PC-9 (cell line): ENCODE measurements around the gene LPCAT2. TPM values are rescaled to one million over a fixed set of nuclear protein-coding genes. Genes with fewer than 3 reads are reported as not detected.

Experiments used
- BruUV-seq: library from RNA; stranded (reverse); fragments of 400-500 nt; replicated peaks from 2 replicates; lab custom pipeline; 2021; lab: Mats Ljungman, UMichigan
- CTCF ChIA-PET: fragments of 300-600 bp; sonication (Branson Sonifier 250); formaldehyde crosslinking; loops from one replicate; lab custom pipeline; 2022; ENCODE audit warnings: antibody characterized with exemption; lab: Charles Lee
- POLR2A ChIA-PET: fragments of 300-600 bp; sonication (Branson Sonifier 250); formaldehyde crosslinking; loops from one replicate; lab custom pipeline; 2022; ENCODE audit warnings: antibody characterized with exemption; ENCODE audit not compliant: unreplicated experiment; lab: Charles Lee
- DNase-seq, 2 experiments: peaks; one replicate each; pipeline versions ENCODE4 v3.0.0 to v3.0.0-alpha.2; 2015 to 2022; ENCODE audit warnings: mixed read lengths in 1 of 2
- H2AFZ ChIP-seq: fragments of 200-600 bp; sonication (generic); 2 replicates; pipeline ENCODE4 v1.8.1; 2017; ENCODE audit warnings: antibody characterized with exemption
- H3F3A ChIP-seq: fragments of 200-600 bp; sonication (generic); 2 replicates; pipeline ENCODE4 v1.8.1; 2017; ENCODE audit warnings: antibody characterized with exemption, mild to moderate bottlenecking, low read depth; ENCODE audit not compliant: insufficient read depth
- H3K27ac ChIP-seq: fragments of 200-600 bp; sonication (generic); 2 replicates; pipeline ENCODE4 v1.6.1; 2016; ENCODE audit warnings: mixed run types
- H3K27me3 ChIP-seq: fragments of 200-600 bp; sonication (generic); 2 replicates; pipeline ENCODE4 v1.6.1; 2016; ENCODE audit warnings: low read depth, mixed run types; ENCODE audit not compliant: insufficient read depth
- H3K36me3 ChIP-seq: fragments of 200-600 bp; sonication (generic); 2 replicates; pipeline ENCODE4 v1.6.1; 2016; ENCODE audit warnings: low read depth, mixed run types
- H3K4me1 ChIP-seq: fragments of 200-600 bp; sonication (generic); replicated peaks from 2 replicates; pipeline ENCODE4 v1.6.1; 2016; ENCODE audit warnings: mixed run types; ENCODE audit not compliant: insufficient read depth
- H3K4me2 ChIP-seq: fragments of 200-600 bp; sonication (generic); 2 replicates; pipeline ENCODE4 v1.6.1; 2017; ENCODE audit warnings: mixed run types
- H3K4me3 ChIP-seq: fragments of 200-600 bp; sonication (generic); 2 replicates; pipeline ENCODE4 v1.6.1; 2016; ENCODE audit warnings: mixed run types
- H3K79me2 ChIP-seq: fragments of 200-600 bp; sonication (generic); 2 replicates; pipeline ENCODE4 v1.6.1; 2017; ENCODE audit warnings: low read depth, mixed run types
- H3K9me2 ChIP-seq: fragments of 200-600 bp; sonication (generic); 2 replicates; pipeline ENCODE4 v1.8.1; 2017; ENCODE audit warnings: mild to moderate bottlenecking; ENCODE audit not compliant: insufficient read depth
- H3K9me3 ChIP-seq: fragments of 200-600 bp; sonication (generic); 2 replicates; pipeline ENCODE4 v1.8.1; 2016; ENCODE audit warnings: low read depth; ENCODE audit not compliant: insufficient read depth
- H4K20me1 ChIP-seq: fragments of 200-600 bp; sonication (generic); 2 replicates; pipeline ENCODE4 v1.8.1; 2017; ENCODE audit not compliant: insufficient read depth
- EZH2 ChIP-seq: fragments of 200-600 bp; sonication (generic); IDR thresholded peaks from 2 replicates; pipeline ENCODE4 v1.8.0; 2017; ENCODE audit warnings: antibody characterized with exemption, low read depth
- intact Hi-C: fragments of 100-400 bp; cut with micrococcal nuclease; formaldehyde crosslinking; loops from one replicate; pipeline ENCODE4 v1.10.0; 2022; ENCODE audit not compliant: unreplicated experiment
- total RNA-seq: library from RNA; stranded (reverse); gene quantifications from 2 replicates; pipeline ENCODE4 v1.2.3, GENCODE V29; 2021
- TF ChIP-seq, protein P1 (sequence below): fragments of 200-600 bp; sonication (generic); conservative IDR thresholded peaks from 2 replicates; pipeline ENCODE4 v1.6.1; 2017; ENCODE audit warnings: mixed run types, antibody characterized with exemption, mild to moderate bottlenecking, moderate library complexity

Gene LPCAT2
- total RNA-seq, 1 experiment from 2014 or later = 87.7 TPM

DNA sequence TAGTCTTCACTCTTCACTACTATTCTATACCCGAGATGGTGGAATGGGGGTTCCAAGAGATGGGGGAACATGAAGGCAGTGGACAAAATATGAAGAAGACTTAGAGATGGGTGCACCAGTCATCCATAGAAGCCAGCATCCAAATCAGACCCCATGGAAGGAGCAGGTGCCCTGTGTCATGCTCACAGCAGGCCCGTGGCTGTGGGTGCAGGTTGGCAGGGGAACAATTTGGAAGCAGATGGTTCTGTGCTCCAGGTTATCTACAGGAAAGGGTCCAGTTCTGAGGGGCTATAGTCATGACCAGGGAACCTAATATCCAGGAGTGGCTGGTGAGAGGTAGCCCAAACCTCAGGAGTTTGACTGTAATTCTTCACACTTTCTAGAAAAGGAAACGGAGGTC lies 9.6 kb upstream of the LPCAT2 start:
- Histone ChIP-seq H3K9me3 (no peaks in the 10 kb centered on the region), H2AFZ (no peak overlapping the region), H3K4me1 (peaks cover 57% of the 10 kb centered on the region), H3K4me3 (no peak overlapping the region), H3F3A (peaks cover 47% of the 10 kb centered on the region), H3K27me3 (no peaks in the 10 kb centered on the region), H3K9me2 (no peaks in the 10 kb centered on the region), H3K4me2 (peak overlapping the region; percentile 63), H4K20me1 (no peaks in the 10 kb centered on the region), H3K79me2 (no peaks in the 10 kb centered on the region), H3K27ac (peak overlapping the region; percentile 69), H3K36me3 (no peaks in the 10 kb centered on the region)
- POLR2A ChIA-PET = interaction anchor here (0.6 kb wide), 3 partner anchors 19 to 1705 kb away, joined by 3 to 6 read pairs (median 6); no protein-coding TSS in a partner anchor
- TF ChIP-seq EZH2 = no peak
- TF ChIP-seq, protein P1, sequence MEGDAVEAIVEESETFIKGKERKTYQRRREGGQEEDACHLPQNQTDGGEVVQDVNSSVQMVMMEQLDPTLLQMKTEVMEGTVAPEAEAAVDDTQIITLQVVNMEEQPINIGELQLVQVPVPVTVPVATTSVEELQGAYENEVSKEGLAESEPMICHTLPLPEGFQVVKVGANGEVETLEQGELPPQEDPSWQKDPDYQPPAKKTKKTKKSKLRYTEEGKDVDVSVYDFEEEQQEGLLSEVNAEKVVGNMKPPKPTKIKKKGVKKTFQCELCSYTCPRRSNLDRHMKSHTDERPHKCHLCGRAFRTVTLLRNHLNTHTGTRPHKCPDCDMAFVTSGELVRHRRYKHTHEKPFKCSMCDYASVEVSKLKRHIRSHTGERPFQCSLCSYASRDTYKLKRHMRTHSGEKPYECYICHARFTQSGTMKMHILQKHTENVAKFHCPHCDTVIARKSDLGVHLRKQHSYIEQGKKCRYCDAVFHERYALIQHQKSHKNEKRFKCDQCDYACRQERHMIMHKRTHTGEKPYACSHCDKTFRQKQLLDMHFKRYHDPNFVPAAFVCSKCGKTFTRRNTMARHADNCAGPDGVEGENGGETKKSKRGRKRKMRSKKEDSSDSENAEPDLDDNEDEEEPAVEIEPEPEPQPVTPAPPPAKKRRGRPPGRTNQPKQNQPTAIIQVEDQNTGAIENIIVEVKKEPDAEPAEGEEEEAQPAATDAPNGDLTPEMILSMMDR = no peak
- intact Hi-C loops = no loop called here
- DNase-seq = no peak
- CTCF ChIA-PET = no interaction called here
- TSS peak; percentile 48 for BruUV-seq

DNA sequence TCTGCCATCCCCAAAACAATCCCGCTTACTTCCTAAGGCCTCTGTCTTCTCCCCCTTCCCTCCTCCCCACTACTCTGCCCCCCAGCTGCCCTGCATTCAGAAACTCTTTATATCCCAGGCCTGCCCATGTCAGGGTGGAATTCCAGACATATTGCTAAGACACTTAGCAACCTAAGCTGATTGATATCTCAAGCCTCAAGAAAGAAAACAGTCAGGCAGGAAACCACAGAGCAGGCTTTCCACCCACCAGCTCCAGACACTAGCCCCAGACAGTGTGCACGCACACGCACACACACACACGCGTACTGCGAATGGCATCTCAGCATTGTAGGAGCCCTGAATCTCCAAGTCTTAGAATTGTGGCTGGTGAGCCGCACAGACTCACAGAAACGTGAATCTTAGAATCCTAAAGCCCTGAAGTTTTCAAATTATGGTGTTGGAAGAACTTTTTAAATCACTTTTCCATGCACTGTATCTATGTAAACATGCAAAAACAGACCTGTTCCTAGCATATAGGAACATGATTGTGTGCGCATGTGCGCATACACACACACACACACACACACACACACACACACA lies 8.8 kb upstream of the LPCAT2 start:
- Histone ChIP-seq H3K4me2 (peak overlapping the region; percentile 63), H3K4me3 (no peak overlapping the region), H3K9me2 (no peaks in the 10 kb centered on the region), H4K20me1 (no peaks in the 10 kb centered on the region), H3K4me1 (peaks cover 58% of the 10 kb centered on the region), H3K27ac (peak overlapping the region; percentile 69), H2AFZ (no peak overlapping the region), H3K27me3 (no peaks in the 10 kb centered on the region), H3K9me3 (no peaks in the 10 kb centered on the region), H3K36me3 (no peaks in the 10 kb centered on the region), H3K79me2 (no peaks in the 10 kb centered on the region), H3F3A (peaks cover 47% of the 10 kb centered on the region)
- peak; percentile 86 to 94 for DNase-seq
- CTCF ChIA-PET = interaction anchor here (0.6 to 3.0 kb wide), 5 partner anchors 13 to 1733 kb away, joined by 3 to 18 read pairs (median 7); no protein-coding TSS in a partner anchor
- no TSS peak for BruUV-seq
- intact Hi-C loops = loop anchor here (1.0 to 5.0 kb wide), 5 partner anchors 30 to 872 kb away; no protein-coding TSS in a partner anchor
- POLR2A ChIA-PET = interaction anchor here (0.6 to 1.1 kb wide), 8 partner anchors 19 to 829 kb away, joined by 3 to 22 read pairs (median 6); no protein-coding TSS in a partner anchor
- no peak for TF ChIP-seq EZH2
- TF ChIP-seq, protein P1 = no peak

DNA sequence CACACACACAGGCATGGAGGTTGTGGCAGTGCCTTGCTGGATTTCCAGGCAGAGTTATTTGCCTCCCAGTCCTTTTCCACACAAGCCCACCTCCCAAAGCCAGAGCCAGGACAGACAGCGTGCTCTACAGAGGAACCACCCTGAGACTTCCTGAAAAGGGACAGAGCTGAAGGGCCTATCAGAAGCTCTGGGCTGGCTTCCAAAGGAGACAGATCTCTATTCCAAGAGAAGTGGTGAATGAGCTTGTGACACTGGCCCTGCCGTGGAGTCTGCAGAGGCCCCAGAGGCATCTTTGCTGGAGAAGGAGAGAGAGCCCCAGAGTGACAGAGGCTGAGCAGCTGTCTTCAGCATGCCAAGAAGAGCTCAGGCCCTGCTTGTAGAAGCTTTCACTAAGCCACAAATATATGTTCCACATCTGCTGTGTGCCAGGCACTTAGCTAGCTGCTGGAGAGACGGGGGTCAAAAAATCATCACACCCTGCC lies 8.3 kb upstream of the LPCAT2 start:
- Histone ChIP-seq H3K79me2 (no peaks in the 10 kb centered on the region), H3K9me2 (no peaks in the 10 kb centered on the region), H4K20me1 (no peaks in the 10 kb centered on the region), H3K36me3 (no peaks in the 10 kb centered on the region), H3K9me3 (no peaks in the 10 kb centered on the region), H2AFZ (no peak overlapping the region), H3K27me3 (no peaks in the 10 kb centered on the region), H3K27ac (peak overlapping the region; percentile 69), H3F3A (peaks cover 47% of the 10 kb centered on the region), H3K4me2 (peak overlapping the region; percentile 63), H3K4me1 (peaks cover 58% of the 10 kb centered on the region), H3K4me3 (no peak overlapping the region)
- TF ChIP-seq, protein P1 = no peak
- no peak for TF ChIP-seq EZH2
- intact Hi-C loops = loop anchor here (1.0 to 5.0 kb wide), 5 partner anchors 30 to 872 kb away; no protein-coding TSS in a partner anchor
- DNase-seq = peak; percentile 54 to 59
- TSS peak; percentile 42 for BruUV-seq
- ChIA-PET CTCF (interaction anchor here (0.6 to 3.0 kb wide), 4 partner anchors 13 to 92 kb away, joined by 3 to 18 read pairs (median 8); no protein-coding TSS in a partner anchor), POLR2A (interaction anchor here (0.5 to 1.1 kb wide), 8 partner anchors 28 to 828 kb away, joined by 3 to 22 read pairs (median 6); no protein-coding TSS in a partner anchor)
